NCI-H2107 treated with DMSO at 0.1 percent for 48 hours (cell line): Measurements from ENCODE around the gene SLC25A45.

Experiments used
- DNase-seq: peaks from one replicate; lab custom pipeline; 2025; ENCODE audit not compliant: unreplicated experiment; lab: John Stamatoyannopoulos, UW

Gene SLC25A45

GRCh38 chr11:65382033-65382803, at the start of gene SLC25A45:
TSS of gene SLC25A45 (minus strand) at chr11:65382646. CDS start at chr11:65381951, 695 bp downstream.
- peak; percentile 86 for DNase-seq

- no peak for DNase-seq
Measured at GRCh38 chr11:65431451-65432099, 49.1 kb upstream of the SLC25A45 start.

- DNase-seq, result peak; percentile 25
Measured at GRCh38 chr11:65430406-65431217, 48.2 kb upstream of the SLC25A45 start.

GRCh38 chr11:65429724-65430405, 47.4 kb upstream of the SLC25A45 start:
- DNase-seq, result no peak

GRCh38 chr11:65429068-65429681, 46.7 kb upstream of the SLC25A45 start:
- no peak for DNase-seq

- DNase-seq, result no peak
Measured at GRCh38 chr11:65428578-65429067, 46.2 kb upstream of the SLC25A45 start.

GRCh38 chr11:65427691-65428577, 45.5 kb upstream of the SLC25A45 start:
- DNase-seq, result no peak

GRCh38 chr11:65426839-65427690, 44.6 kb upstream of the SLC25A45 start:
- no peak for DNase-seq

- DNase-seq, result no peak
Measured at GRCh38 chr11:65425971-65426838, 43.8 kb upstream of the SLC25A45 start.

- DNase-seq, result no peak
Measured at GRCh38 chr11:65425105-65425970, 42.9 kb upstream of the SLC25A45 start.

- no peak for DNase-seq
Measured at GRCh38 chr11:65424205-65425104, 42.0 kb upstream of the SLC25A45 start.

GRCh38 chr11:65423516-65424204, 41.2 kb upstream of the SLC25A45 start:
- DNase-seq, result no peak

- DNase-seq, result no peak
Measured at GRCh38 chr11:65422633-65423515, 40.4 kb upstream of the SLC25A45 start, which contains the start of gene NEAT1. TSS of gene NEAT1 (plus strand) at chr11:65422798.
